ENCODE results near the gene PRSS56. TPM values are rescaled to one million over a fixed set of nuclear protein-coding genes. Genes with fewer than 3 reads are reported as not detected.

The PRSS56 gene
- under 0.01 TPM for total RNA-seq

DNA sequence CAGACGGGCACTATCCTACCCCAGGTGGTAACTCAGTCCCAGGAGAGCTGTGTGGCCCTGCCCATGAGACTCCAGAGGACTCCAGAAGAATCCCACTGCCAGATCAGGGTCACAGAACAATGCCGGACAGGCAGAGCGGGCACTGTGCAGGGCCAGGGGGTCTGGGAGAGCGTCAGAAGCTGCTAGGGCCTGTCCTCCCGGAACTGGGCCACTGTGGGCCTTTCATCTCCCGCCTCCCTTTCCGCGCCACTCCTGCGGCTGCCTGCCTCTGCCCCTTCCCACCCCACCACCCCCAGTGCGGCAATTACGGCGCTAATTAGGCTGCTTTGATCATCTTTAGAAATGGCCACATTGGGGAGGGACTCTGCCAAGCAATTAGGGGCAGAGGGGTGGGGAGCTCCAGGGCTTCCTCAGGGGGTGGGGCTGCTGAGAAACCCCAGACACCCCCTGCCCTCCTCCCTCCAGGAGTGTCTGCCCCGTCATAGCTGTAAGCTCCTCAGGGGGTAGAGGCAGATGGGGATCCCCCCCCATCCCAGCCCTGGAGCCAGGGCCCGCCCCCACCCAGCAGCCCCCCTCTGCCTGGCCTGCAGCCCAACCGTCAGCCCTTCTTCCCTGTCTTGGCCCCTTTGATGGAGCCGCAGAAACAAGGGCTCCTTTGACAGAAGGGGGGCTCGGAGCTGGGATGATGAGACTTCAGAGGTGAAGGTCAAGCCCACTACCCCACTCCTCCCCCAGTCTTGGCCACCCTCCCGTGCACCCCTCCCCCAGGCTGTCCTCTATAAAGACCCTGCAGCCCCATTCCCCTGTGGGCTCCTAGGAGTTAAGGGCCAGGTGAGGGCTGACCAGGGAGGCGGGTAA is at the start of gene PRSS56:
TSS of gene PRSS56 (plus strand) at position 808 of the 858 bp plus-strand sequence. CDS start 211 bp downstream, outside the sequence.
- FAIRE-seq (no peak), DNase-seq (ENCODE audit: low spot score in 2 of 2) (no peak)

DNA sequence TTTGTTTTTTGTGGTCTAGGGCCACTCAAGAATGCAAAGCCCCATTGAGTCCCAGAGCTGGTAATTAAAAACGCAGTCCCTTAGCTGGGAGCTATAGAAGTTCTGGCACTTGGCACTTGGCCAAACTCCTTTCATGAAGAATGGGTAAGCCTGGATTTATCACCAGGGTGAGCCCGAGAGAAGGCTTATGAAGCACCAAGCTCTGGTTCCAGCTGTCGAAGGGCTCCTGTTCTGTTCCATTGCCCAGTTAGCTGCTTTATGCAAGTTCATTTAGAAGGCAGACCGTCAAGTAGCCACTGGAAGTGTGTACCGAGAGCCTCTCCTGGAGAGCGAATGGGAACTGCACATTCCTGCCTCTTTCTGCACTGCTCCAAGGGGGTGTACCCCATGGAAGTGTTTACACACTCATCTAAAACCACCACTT is 46.7 kb upstream of the PRSS56 start:
- FAIRE-seq (no peak), DNase-seq (ENCODE audit: low spot score in 2 of 2) (no peak)

DNA sequence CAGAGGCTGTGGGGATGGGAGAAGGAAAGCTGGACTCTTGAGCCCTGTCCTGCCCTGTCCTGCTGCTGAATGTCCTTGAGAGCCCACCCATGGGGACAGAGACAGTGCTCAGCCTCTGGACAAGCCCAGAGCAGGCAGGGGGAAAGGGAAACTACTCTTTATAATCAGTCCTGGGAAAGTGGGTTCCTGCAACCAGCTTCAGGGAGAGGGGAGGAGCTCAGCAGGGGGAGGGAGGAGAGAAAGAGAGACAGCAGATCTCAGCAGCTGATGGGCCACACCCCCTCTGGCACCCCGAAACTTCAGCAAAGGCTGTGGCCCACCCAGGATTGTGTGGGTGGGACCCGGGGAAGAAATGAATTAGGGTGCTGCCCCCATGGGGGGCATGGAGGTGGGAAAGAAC is 44.1 kb upstream of the PRSS56 start:
- DNase-seq (ENCODE audit: low spot score in 2 of 2): no peak
- no peak for FAIRE-seq

DNA sequence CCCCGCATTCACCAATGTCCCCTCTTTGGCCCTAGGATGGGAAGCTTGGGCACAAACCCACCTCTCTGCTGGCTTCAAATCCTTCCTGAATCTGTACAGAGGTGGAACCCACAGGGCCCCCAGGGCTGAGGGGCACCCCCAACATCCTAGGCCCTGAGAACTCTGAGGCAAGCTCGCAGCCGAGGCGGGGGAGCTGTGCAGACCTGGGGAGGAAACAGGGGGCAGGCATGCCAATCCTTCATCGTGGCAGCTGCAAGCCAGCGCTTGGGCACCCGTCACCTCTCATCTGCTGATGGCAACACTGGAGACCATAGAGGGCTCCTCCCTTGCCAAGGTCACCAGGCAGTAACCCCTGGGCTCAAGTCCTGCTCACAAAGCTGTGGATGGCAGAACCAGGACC is 43.4 kb upstream of the PRSS56 start:
- FAIRE-seq (no peak), DNase-seq (ENCODE audit: low spot score in 2 of 2) (no peak)

DNA sequence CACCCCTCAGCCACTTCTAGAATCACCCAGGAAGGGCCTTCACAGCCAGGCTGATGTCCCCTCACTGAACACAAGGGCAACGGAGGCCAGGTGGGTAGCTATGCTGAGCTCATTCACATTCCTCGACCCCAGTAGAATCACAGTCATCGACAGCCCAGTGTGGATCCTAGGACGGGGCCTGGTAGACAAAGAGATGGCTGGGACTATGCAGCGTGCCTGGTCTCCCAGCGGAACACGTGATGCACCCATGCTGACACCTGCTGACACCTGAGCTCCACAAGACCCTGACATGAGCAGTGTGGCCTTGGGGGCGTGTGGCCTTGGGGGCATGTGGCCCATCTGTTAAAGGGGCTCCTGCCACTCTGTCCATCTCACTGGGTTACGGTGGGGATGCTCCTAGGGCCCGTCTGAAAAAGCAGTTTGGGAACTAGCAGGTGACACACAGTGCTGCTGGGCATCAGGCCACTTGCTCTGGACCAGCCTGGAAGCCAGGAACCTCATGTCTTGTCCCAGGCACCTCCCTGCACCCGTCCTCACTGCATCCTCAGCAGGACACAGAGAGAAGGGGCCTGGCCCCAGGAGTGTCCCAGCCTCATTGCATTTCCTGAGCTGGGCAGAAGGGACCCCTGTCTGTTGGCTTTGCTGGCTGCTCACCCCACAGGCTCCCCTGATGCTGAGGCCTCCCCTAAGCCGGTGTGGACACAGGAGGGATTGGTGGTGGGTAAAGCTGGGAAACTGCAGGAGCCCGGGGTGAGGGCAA is 42.3 kb upstream of the PRSS56 start:
- DNase-seq (ENCODE audit: low spot score in 2 of 2): no peak
- FAIRE-seq: no peak

DNA sequence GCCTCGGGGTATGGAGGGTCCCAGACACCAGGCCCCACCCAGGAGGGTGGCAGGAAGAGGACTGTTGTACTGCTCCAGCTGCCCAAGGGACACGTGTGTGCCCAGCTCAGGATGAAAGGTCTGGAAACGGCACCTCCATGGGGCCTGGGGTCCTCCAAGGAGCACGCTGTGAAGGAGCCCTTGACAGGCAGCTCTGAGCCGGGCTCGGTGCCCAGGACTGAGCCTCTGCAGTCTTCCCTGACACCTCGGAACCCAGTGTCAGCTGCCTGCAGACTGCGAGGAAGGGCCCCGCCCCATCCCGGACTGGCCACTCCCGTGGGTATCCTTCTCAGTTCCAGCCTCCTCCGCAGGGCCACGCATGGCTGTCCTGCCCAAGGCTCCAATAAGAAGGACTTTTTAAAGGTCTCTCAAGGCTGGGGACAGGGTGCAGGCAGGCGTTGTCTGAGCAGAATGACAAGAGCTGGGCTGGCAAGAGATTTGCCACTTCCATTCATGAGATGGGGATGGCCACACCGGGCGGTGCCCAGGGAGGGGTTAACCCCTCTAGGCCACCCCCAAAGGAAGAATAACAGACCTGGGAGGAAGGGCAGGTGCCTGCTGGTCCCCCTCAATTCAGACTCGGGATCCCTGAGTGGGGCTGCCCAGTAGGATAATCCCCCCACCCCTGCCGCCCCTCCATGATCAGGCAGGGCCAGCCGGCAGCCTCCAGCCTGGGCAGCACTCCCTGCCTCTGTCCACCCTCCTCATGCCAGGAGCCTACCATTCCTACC is 41.4 kb upstream of the PRSS56 start:
- DNase-seq (ENCODE audit: low spot score in 2 of 2) (no peak), FAIRE-seq (no peak)

DNA sequence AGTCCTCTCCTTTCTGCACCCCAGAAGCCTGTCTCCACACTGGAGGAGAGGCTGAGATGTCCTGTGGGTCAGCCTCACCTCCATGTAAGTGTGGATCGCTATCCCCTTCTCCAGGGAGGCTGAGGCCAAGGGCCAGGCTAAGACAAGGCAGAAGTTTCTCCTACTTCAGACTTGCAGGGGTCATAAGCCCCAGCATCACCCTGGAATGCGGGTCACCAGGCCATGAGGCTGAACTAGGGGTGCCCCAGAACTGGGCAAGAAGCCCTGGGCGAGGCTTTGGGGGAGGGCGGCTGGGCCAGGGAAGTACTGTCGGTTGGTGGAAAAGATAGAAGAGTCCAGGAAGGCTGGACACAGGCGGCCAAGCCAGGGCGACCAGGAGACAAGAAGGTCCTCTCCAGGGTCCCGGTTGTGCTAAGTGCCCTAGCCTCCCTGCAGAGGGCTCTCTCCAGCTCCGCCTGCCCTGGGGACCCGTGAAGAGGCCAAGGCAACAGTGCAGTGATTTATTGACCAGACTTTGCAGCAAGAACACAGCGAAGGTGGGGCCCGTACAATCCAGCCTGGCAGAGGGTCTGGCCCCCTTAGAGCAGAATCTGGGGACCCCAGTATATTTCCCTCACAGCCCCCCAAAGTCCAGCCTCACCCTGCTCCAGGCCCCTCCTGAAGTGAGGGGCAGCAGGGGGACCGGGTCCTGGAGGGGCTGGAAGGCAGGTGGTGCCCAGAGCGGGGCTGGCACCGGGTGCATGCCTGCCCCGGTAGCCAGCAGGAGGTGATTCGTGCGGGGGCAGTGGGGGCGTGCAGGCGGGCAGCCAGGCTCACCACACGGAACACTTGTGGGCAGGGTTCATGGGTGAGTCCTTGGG is 40.6 kb upstream of the PRSS56 start:
- FAIRE-seq (no peak), DNase-seq (ENCODE audit: low spot score in 2 of 2) (no peak)

DNA sequence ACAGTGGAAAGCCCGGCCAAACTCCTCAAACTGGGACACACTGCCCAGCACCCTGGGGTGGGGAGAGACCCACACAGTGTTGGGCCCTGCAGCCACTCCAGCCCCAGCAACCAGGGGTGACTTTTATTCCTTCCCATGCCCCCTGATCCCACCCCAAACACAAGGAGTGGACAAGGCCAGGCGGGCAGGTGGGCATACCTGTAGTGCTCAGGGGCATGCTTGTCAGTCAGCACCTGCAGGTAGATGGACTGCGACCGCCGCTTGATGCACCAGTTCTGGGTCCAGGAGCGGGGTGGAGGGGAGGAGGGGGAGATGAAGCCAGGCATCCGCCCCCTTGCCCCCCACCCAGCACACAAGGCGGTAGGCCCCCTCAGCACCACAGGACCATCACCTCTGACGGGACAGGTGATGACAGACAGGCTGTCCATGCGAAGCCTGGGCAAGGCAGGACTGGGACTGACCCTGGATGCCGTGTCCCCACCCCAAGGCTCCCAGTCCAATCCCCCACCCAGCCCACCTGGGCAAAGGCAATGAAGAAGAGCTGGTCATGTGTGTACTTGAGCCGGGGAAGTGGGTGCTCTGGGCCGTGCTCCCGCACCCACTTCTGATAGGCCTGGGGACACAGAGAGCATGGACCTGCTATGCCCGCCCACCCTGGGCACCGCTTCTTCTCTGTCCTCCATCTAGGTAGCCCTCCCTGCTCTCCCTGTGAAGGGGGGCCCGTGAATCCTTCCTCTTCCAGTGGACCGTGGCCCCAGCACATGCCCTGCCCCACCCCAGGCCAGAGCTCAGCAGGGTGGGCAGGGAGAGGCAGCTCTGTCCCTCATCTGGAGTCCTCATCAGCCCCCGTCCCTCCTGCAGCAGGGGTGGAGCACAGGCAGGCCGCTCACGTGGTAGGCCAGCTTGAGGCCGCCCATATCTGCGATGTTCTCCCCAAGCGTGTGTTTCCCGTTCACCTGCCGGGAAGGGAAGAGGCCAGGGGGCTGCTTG is 39.7 kb upstream of the PRSS56 start:
- FAIRE-seq: no peak
- no peak for DNase-seq (ENCODE audit: low spot score in 2 of 2)

DNA sequence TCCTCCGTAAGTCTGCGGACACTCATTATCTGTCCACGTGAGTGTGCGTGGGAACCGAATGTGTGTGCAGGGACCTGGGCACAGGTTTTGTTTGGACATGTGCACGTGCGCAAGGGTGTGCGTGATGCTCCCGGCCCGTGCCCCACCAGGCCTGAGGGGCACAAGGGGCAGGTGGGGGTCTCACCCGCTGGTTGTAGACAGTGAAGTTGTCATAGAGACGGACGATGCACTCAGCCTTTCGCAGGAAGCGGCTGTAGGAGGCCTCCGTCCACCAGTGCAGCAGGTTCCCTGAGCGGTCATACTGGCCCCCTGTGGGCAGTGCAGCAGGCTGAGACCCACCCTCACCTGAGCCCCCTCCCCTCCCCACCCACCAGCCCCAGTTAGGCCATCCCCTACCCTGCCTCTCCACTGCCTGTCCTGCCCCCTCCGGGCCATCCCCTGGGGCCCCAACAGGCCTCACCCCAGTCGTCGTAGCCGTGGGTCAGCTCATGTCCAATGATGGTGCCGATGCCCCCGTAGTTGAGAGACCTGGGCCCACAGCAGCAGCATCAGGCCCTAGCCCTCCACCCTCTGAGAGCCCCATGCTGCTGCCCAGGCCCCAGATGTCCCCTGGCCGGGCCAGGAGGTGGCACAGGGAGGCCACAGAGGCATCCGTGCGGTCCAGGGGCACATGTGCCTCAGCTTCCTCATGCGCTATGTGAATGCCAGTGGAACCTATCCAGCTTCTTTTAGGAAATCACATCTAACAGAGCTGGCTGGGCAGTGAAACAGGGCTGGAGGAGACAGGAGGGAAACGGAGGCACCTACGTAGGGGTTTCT is 38.7 kb upstream of the PRSS56 start:
- no peak for FAIRE-seq

DNA sequence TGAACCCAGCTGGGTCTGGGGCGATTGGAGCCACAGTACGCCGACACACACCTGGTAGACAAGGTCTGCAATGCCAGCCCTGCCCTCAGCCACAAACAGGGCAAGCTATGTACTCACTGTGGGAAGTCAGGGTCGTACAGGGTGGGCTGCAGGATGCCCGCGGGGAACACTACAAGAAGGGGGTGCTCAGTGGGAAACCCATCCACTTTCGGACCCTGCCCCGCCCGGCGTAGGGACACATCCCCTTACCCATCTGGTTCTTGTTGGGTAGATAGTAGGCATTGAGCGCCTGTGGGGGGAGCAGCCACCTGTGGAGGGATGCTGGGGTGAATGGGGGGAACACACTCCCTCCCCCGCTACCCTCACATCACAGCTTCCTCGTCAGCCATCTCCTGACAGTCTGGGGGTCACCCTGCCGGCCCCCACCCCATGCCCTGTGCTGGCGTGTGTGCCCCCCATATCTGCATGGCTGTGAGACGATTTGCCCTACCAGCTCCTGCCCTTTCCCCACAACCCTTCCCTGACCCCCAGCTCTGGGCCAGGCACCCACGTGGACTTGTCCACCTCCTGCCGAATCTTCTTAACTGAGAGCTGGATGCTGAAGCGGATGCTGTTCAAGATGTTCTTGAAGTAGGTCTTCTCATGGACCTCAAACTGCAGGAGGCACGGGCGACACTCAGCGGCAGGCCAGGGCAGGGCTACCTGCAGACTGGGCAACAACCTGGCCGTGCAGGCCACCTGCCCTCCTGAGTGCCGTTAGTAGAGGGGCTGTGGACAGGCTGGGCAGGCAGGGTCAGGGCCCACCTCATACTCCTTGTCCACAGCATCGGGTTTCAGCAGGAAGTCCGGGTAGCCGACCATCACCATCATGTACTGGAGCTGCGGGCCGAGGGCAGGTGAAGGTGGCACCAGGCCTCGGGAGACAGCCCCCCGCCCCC is 37.6 kb upstream of the PRSS56 start:
- FAIRE-seq: no peak

More for the DNA sequence above, 38.7 kb upstream of the PRSS56 start:
- no peak for DNase-seq (ENCODE audit: low spot score in 2 of 2)

DNA sequence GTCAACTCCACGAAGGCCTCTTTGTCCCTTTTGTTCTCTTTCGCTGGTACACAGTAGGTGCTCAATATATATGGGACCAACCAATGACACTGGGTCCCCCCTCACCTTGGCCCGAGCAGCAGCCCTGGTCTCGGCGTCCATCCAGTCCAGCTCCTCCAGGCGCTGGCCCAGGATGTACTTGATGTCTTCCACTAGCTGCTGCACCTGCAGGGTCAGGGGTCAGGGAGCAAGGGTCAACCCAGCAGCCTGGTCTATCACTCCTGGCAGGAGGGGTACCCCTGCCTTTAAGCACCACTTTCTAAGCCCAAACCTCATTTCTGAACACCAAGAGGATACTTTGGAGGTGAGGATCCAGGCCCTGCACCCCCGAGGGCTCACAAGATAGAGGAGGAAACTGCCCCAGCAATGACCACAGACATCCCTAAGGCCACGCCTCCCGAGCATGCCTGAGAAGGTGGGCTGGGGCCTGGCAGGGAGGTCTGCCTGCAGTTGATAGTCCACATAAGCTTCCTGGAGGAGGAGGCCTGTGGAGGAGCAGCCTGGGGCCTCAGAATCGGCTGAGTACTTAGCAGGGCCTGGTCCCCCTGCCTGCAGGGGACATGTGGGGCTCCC is 36.8 kb upstream of the PRSS56 start:
- DNase-seq (ENCODE audit: low spot score in 2 of 2) (no peak), FAIRE-seq (no peak)

More for the DNA sequence above, 37.6 kb upstream of the PRSS56 start:
- DNase-seq (ENCODE audit: low spot score in 2 of 2): no peak

DNA sequence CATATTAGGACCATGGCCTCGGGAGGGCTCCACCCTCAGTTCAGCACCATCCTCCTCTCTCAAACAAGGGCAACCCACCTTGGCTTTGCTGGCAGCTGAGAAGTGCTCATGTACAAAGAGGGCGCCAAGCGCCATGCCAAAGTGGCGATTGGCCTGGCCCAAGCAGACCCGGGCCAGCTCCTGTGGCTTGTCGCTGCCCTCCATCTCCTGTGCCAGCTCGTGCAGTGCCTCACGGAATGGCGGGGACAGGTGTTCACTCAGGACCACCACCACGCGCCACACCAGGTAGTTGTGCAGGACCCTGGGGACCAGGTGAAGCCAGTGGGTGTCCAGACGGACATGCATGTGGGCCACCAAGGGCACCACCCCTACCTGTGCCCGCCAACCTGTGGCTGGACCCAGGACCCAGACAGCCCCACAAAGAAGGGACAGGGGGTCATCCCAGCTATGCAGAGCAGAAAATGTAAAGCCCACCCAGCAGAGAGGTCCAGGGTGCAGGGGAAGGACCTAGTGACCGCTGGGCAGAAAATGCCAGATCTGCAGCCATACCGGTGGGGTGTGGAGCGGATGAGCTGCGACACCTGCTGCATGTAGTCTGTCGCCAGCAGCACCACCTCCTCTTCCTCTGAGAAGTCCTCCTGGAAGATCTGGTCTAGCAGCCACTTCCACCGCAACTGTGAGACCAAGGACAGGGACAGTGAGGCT is 36.1 kb upstream of the PRSS56 start:
- FAIRE-seq: no peak
- no peak for DNase-seq (ENCODE audit: low spot score in 2 of 2)

DNA sequence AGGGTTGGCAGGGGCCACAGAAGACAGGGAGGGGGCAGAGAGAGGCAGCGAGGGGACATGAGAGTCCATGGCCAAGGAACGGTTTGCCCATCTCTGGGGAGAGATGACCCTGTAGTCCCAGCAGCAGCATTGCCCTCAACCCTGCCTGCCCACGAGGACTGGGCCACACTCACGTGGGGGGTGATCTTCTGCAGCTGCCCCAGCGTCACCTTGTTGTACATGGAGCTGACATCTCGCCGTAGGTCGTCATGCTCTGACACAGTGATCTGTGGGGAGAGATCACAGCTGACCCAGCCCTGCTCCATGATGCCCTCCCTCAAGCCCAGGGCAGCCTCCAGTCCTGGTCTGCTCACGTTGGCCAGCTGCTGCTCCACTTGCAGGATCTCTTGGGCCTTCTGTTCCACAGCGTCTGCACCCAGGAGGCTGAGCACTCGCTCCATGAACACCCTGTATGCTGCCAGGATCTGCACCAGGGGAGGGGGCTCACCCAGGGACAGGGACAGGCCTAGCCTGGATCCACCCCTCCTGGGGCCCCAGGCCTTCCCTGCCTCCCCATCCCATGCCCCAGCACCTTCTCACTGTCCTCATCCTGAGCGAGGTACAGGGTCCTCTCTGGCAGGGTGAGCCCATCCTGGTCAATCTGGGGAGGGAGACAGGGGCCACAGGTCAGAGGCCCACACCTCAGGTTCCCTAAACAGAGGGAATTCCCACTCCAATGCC is 35.4 kb upstream of the PRSS56 start:
- DNase-seq (ENCODE audit: low spot score in 2 of 2) (no peak), FAIRE-seq (no peak)

DNA sequence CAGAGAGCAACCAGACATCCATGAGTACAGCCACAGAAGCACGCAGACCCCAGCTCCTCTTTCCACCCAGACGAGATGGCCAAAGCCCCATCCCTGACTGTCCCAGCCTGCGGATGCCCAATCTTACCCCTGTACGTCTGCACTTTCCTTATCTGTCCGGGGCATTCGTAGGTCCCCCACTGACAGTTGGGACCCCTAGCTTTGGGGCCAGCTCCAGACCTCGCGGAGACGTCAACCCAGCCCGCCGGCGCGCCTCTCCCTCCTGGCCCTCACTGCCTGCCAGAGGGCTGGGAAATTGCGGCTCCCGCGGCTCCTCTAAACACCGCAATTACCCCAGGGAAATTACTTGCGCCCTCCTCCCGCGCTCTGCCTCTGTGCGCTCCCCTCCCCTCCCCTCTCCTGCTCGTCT is 34.8 kb upstream of the PRSS56 start:
- DNase-seq (ENCODE audit: low spot score in 2 of 2) (no peak), FAIRE-seq (no peak)

All from frontal cortex (tissue), 4 donors.